ENCODE data around the gene SGMS1. TPM values are rescaled to one million over a fixed set of nuclear protein-coding genes. Genes with fewer than 3 reads are reported as not detected.
A peak's percentile ranks its signal among the peaks of the same experiment; 100 is the strongest.

The SGMS1 gene
- total RNA-seq, 1 experiment from 2014 or later: 20.4 TPM

DNA sequence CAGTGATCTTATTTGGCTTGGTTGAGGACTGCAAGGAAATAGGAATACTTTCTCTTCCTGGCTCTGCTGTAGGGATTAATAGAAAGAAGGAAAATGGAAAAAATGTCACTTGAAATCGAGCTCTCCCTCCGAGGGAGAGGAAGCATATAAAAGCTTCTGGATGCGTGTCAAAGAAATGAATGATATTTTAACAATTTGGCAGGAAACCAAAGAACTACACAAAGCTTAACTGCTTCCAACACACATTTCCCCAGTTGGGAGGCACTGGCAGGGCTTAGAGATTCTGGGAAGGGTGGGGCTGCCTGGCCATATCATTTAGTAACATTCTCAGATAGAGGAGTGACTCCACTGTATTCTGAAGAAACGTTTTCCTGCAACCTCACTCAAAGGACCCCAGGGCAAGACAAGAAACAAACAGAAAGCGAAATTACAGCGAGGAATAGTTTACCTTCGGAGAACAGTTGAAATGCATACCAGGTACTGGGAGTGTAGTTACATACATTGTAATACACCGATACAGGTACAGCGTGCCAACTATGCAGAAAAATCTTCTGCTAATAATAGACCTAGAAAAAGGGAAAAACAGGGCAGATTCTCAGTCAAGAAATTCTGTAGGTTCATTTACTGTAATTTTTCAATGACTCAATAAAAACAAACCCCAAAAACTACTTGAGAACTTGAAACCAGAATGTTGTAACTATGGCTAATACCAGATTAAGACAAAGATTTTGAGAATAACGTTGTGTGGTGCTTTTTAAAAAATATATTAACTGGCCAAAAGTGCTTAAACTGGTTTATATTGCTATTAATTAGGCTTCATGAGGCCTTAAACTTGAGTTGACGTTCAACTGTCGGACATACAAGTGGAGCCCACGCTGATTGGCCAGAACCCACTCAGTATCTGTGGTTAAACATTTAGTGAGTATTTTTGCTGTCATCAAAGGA, 296.7 kb downstream of the SGMS1 start:
- H4K5ac ChIP-seq (ENCODE audit: insufficient read length, low read depth, low read length): no peak overlapping the region
- H3K27ac ChIP-seq (ENCODE audit: insufficient read length, low read depth, low read length): no peak overlapping the region
- no peaks in the 10 kb centered on the region for H3K23me2 ChIP-seq (ENCODE audit: insufficient read length, low read depth, low read length, poor library complexity, severe bottlenecking)
- no peak overlapping the region for H2BK20ac ChIP-seq (ENCODE audit: low read depth, low read length, poor library complexity, severe bottlenecking)
- TF ChIP-seq, protein P1, sequence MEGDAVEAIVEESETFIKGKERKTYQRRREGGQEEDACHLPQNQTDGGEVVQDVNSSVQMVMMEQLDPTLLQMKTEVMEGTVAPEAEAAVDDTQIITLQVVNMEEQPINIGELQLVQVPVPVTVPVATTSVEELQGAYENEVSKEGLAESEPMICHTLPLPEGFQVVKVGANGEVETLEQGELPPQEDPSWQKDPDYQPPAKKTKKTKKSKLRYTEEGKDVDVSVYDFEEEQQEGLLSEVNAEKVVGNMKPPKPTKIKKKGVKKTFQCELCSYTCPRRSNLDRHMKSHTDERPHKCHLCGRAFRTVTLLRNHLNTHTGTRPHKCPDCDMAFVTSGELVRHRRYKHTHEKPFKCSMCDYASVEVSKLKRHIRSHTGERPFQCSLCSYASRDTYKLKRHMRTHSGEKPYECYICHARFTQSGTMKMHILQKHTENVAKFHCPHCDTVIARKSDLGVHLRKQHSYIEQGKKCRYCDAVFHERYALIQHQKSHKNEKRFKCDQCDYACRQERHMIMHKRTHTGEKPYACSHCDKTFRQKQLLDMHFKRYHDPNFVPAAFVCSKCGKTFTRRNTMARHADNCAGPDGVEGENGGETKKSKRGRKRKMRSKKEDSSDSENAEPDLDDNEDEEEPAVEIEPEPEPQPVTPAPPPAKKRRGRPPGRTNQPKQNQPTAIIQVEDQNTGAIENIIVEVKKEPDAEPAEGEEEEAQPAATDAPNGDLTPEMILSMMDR (conservative IDR thresholded peaks at IDR 0.05): no peak
- no CpG with 5 or more reads among the region's 13 CpGs for WGBS (ENCODE audit: extremely low coverage, insufficient read length, low lambda C conversion rate)
- no peak overlapping the region for H2AK5ac ChIP-seq (ENCODE audit: insufficient read length, low read length)
- H4K91ac ChIP-seq (ENCODE audit: insufficient read length, low read depth, low read length): no peak overlapping the region
- DNase-seq: no peak
- H3K4me2 ChIP-seq (ENCODE audit: insufficient read depth, insufficient read length, low read length): no peak overlapping the region
- no peak overlapping the region for H2BK15ac ChIP-seq (ENCODE audit: low read depth, low read length)
- no peaks in the 10 kb centered on the region for H4K20me1 ChIP-seq (ENCODE audit: control insufficient read depth, insufficient read depth, insufficient read length)
- H3K4me3 Mint-ChIP-seq: no peak overlapping the region
- H3K27me3 ChIP-seq (ENCODE audit: insufficient read depth, low read length): no peaks in the 10 kb centered on the region
- no peak overlapping the region for H3T11ph ChIP-seq (ENCODE audit: low read length)
- no peaks in the 10 kb centered on the region for H3K36me3 Mint-ChIP-seq (ENCODE audit: insufficient read depth in 1 of 3, low read depth in 3 of 3)
- H3K79me1 ChIP-seq (ENCODE audit: insufficient read depth, low read depth, low read length, poor library complexity, severe bottlenecking): no peaks in the 10 kb centered on the region
- no peak overlapping the region for H3K18ac ChIP-seq (ENCODE audit: insufficient read length, low read depth, low read length)
- no peak overlapping the region for H2BK12ac ChIP-seq (ENCODE audit: insufficient read length, low read depth, low read length)
- no peak overlapping the region for H3K9ac ChIP-seq (ENCODE audit: extremely low read depth, insufficient read length, low read length)
- peaks cover 4% of the 10 kb centered on the region; the same call in 1 of the 2 replicates for H3K4me1 ChIP-seq (ENCODE audit: insufficient read depth, low read length)
- H3K14ac ChIP-seq (ENCODE audit: insufficient read depth, low read length): no peak overlapping the region
- no peak overlapping the region for H3K23ac ChIP-seq (ENCODE audit: insufficient read length, low read depth, low read length)
- H3K9me3 Mint-ChIP-seq: no peaks in the 10 kb centered on the region
- no peak overlapping the region for H3K56ac ChIP-seq (ENCODE audit: insufficient read length, low read depth, low read length)
- no peak overlapping the region for H2BK120ac ChIP-seq (ENCODE audit: low read depth, low read length, poor library complexity, severe bottlenecking)
- no peak overlapping the region for H2AFZ ChIP-seq (ENCODE audit: low read length)
- peak overlapping the region in 2 of 3 experiments; percentile 10 to 11; a peak in 4 of 7 replicates for H3K27ac Mint-ChIP-seq
- H3K27me3 Mint-ChIP-seq (ENCODE audit: low read depth): no peaks in the 10 kb centered on the region
- no peaks in the 10 kb centered on the region for H3K9me3 ChIP-seq (ENCODE audit: control insufficient read depth, low read depth, low read length)
- H4K8ac ChIP-seq (replicated peaks; ENCODE audit: insufficient read length, low read depth, low read length): no peak overlapping the region
- H3K4me1 Mint-ChIP-seq: peaks cover 17 to 26% of the 10 kb centered on the region in 2 experiments
- no peak overlapping the region for H3K4ac ChIP-seq (ENCODE audit: low read depth, low read length)
- H2BK5ac ChIP-seq (ENCODE audit: insufficient read length, low read length): no peak overlapping the region
- H3K79me2 ChIP-seq (ENCODE audit: insufficient read depth, low read length): no peaks in the 10 kb centered on the region
